GM18867 (cell line): ENCODE measurements around the gene SNN.
A peak's percentile ranks its signal among the peaks of the same experiment; 100 is the strongest.

Source experiments
- ATAC-seq: cut with Tn5 transposase; IDR thresholded peaks from one replicate; pipeline ENCODE4 v1.9.1; 2021; ENCODE audit warnings: mild to moderate bottlenecking, moderate library complexity; ENCODE audit not compliant: unreplicated experiment

SNN gene

DNA sequence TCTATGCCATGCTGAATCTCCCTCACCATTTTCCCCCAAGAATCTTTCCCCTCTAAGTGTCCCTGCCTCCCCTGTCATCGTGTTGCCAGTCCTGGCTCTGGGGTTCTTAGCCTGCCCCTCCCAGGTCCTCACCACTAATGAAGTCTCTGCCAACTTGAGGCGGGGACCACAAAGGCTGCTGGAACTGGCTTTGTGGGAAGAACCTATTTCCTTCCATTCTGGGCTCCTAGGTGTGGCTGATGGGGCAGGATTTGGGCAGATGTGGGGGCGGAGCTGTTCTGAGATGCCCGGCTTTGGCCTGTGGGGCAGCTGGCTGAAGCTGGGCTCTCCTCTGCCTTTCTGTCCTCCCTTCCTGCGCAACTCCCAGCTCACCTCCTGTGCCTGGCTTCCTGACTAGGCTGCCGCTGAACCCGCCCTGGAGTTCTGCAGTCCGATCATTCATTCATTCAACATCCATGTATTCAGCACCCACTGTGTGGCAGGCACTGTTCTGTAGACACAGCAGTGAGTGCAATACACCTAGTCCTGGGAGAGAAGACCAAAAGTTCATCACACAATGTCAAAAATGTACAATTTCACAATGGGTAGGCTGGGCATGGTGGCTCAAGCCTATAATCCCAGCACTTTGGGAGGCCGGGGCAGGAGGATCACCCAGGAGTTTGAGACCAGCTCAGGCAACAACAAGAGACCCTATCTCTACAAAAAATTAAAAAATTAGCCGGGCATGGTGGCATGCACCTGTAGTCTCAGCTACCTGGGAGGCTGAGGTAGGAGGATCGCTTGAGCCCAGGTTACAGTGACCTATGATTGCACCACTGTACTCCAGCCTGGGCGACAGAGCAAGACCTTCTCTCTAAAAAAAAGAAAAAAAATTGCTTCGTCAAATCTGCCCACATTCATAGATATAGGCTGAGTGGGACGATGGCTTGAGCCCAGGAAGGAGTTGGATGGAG lies 1.9 kb upstream of the SNN start:
- ATAC-seq: no peak

DNA sequence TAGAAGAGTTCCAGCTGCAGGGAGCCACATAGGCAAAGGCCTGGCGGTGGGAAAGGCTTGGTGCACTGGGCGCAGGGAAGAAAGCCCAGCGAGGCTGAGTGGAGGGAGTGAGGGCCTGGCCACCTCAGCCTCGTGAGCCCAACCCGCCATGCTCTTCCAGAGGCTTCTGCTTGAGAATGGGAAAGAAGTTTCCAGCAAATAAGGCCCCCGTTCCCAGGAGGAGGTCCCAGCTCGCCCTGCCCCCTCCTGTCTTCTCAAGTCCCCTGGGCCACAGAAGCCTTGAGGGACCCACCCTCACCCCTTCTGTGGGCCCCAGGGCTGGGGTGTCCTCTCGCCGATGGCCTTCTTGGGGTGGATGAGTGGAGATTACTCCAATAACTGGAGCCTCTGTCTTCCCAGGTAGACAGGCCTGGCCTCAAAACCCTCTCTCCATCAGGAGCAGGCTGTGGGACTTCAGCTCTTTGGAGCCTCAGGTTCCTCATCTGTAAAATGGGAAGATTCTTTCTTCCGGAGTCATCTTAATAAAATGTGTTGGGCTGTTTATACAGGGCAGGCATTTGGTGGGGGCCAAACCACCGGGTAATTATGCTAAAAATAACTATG lies 933 bp upstream of the SNN start:
- no peak for ATAC-seq

DNA sequence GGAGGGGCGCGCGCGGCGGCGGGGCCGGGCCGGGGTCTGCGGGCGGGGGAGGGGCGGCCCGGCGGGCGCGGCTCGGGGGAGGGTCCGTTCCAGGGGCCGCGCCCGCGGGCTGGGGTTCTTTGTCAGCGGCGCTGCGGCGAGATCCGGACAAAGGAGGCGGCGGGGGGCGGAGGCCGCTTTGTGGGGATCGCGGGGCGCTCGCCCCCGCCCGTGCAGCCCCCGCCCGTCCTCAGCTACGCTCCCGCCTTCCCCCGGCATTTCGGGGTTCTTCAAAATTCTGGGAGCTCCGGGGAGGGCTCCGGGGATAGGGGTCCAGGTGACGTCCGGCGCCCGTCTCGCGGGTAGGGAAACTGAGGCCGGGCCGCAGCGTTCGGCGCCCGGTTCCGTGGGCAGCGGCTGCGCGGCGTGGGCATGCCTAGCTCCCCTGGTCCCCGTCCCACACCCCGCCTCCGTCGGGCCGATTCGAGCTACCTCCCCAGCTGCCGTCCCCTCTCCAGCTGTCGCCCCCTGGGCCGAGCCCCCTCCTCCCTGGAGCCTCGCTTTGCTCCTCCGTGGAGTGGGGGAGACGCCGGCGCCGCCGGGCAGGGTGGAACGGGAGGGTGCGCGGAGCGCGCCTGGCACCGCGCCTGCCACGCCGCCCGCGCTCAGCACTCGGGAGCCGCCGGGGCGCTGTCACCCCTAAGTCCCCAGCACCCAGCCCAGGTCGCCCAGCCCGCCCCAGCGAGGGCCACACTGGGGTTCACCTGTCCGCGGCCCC lies 546 bp downstream of the SNN start:
- ATAC-seq: no peak

DNA sequence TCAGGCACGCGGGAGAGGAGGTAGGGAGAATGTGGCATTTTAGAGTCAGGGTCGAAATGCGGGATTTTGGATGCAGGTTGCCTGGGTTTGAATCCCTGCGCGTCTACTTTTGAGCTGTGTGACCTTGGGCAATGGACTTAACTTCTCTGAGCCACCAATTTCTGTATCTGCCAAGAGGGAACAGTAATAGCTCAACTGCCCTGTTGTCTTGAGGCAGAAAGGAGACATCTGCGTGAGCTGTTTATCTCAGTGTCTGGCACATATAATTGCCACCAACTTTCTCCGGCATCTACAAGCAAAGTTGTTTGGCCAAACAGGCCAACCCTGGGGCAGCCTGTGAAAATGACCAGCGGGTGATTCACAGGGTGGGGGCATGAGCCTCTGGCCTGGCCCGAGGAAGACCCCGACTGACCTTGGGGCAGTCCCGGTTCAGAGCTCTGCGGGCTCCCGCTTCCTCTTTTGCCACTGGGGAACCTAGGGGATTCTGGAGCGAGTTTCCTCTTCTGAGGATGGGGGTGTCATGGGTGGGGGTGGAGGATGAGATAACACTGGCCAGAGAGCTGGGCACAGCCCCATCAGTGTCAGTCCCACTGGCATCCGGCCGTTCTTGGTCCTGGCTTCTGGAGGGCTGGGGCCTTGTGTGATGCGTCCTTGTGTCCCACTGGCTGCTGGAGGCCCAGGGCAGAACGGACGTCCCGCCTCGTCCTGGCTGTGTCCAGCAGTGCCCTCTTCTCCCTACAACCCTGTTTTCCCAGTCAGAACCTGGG lies 1.3 kb downstream of the SNN start:
- no peak for ATAC-seq

DNA sequence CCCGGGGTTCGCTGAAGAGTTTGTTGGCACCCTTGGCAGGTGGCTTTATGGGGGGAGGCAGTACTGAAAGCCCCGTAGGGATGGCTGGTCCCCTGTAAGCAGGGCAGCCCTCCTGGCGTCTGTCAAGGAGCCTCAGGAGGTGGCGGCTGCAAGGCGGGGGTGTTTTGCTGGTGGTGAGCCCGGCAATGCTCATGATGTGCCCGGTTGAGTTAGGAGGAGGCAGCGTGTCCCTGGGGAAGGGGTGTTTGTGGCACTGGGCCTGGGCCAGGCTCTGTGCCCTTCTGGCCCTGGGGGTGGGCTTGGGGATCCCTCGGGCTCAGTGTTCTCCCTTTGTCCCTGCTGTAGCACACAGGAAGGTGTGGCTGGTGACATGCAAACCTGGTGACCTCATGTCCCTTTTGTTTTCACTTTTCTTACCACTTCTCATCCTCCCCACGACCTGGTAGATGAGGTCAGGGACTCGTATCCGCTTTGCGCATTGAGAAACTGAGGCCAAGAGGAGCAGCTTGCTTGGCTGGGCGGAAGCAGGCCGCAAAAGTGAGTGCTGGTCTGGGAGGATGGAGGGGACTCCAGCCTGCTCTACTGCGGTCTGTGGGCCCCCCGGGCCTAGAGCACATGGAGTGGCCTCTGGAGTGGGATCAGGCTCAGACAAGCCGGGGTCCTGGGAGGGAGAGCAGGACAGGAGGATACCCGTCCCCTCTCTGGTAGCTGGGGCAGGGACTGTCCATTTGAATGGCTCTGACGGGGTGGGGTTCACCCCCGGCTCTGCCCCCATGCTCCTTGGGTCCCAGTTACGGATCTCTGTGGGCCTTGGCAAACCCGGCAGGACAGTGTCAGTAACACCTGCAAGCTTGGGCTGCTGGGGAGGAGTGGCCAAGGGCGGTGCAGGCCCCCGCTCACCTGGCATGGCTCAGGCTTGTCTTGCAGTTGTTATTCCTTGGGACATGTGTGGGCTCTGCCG lies 2.2 kb downstream of the SNN start:
- ATAC-seq: peak; percentile 43

DNA sequence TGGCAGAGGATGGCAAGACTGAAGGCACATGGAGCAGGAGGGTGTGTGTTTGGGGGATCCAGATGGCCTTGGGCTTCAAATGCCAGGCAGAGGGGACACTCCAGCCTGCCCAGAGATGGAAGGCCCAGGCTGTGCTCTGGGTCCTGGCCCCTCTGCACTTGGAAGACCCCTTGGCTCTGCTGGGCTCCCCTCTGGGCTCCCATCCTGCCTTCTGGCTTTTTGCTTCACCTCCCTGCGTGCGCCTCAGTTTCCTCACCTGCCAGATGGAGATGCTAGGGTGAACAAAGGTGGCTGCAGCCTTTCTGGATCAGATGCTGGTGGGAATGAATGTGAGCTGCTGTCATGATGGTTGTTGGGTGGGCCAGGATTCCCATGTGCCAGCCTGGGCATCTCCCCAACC lies 3.0 kb downstream of the SNN start:
- ATAC-seq: no peak

DNA sequence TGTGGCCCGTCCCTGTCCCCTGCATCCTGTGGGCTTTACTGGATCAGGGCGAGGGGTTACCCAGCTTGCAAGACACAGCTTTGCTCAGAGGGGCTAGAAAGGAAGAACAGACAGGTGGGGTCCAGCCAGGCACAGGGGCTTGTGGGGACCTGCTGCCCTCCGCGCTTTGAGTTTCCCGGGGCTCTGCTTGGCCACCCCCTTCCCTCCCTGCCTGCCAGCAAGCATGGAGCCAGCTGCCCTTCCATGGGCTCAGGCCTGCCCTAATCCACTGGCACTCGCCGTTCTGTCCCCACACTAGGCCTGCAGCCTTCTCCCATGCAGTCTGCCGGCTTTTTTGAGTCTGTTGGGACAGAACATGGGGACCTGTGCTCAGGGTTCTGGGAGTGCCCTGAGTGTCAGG lies 3.4 kb downstream of the SNN start:
- no peak for ATAC-seq

DNA sequence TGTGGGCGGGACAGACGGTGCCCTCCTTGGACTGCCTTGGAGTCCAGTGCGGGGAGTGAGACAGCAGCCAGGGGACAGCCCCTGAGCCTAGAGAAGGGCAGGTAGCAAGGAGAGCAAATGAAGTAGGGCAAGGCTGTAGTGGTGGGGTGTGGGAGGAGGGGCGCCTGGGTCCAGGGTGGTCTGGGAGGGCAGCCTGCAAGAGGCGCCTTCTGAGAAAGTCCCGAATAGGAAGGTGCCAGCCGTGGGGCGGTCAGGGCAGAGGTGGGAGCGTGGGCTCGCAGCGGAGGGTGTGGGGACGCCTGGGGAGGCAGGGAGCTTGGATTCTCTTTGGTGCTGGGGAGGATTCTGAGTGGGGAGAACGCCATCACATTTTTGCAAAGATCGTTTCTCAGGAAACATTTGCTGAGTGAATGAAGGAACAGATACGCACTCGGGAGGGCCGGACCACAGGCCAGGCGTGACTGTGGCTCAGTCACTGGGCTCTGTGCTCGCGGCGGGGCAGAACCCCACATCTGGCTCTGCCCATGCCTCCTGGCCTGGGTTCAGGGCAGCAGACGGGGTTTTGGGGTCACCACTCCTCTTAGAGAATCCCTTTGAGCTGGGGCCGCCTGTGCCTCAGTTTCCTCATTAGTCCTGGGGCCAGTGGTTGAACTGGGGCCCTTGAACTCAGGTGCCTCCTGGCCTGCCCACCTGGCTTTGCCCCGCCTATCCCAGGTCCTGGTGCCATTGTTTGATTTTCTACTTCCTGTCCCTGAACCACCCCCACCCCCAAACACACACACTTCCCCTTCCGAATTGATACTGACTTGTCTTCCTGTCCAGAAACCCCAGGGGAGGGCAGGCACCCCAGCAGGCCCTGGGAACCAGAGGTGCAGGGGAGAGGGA lies 4.2 kb downstream of the SNN start:
- no peak for ATAC-seq

DNA sequence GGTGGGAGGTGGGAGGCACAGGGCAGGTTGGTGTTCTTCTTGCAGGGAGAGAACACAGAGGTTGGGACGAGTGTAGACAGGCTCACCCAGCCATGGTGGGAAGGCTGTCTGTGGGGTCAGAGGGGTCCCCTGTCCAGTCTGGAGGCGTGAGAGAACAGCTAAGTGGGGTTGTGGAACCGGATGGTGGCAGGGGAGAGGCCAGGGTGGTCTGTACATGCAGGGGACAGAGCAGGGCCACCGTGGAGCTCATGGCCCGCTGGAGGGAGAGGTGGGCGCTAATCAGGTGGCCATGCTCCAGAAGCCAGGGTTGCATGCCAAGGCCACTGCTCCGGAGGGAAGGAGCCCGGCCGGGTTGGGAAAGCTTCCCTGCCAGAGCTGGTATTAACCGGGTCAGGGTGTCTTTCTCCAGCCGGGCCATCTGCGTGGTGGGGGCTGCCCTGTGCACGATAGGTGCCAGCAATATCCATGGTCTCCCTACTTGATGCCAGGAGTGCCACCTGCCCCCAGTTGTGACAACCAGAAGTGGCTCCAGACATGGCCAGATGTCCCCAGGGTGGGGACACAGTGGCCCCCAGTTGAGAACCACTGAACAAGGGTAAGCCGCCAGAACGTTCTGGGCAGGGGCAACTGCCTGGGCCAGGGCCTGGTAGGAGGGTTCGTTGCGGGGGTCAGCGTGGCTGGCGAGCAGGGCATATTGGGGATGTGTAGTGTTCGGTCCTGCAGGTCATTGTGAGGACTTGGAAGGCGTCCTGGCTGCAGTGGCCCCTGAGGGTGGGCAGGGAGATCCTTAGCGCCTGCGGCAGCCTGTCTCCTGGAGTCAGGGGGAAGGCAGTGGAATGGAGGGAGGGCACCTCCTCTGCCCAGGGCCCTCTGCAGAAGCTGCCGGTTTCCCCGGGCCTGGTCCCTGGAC lies 5.1 kb downstream of the SNN start:
- no peak for ATAC-seq

DNA sequence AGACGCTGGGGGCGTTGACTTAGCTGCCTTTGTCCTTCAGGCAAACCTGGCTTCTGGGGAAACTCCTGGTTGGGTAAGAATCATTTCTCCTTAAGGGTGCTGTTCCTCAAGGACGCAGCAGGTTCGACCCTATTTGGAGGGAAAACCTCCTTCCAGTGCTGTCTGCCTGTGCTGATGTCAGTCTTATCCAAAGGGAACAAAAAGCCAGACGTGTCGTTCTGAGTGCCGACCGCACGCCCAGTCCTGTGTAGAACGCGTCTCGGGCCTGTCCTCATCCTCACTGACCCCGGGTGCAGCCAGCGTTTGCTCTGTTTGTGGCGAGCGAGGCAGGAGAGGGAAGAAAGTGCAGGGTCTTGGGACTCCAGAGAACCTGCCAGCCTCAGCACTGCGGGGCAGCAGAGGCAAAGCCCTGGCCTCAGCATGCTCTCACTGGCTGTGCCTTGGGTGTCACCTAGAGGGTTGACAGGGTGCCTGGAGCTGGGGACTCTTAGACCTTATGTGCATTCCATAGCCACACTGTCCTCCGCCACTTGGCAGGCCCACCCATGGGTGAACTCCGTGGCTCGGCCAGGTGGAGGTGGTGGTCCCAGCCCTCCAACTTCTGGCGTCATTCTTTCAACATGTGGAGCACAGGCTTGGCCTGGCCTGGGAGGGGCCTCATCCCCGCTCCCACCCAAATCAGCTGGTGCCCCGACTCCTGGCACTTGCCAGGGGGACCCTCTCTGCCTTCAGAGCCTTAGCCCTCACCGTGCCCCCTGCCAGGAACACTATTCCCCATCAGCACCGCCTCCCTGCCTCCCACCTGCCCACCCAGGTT lies 6.0 kb downstream of the SNN start:
- no peak for ATAC-seq

DNA sequence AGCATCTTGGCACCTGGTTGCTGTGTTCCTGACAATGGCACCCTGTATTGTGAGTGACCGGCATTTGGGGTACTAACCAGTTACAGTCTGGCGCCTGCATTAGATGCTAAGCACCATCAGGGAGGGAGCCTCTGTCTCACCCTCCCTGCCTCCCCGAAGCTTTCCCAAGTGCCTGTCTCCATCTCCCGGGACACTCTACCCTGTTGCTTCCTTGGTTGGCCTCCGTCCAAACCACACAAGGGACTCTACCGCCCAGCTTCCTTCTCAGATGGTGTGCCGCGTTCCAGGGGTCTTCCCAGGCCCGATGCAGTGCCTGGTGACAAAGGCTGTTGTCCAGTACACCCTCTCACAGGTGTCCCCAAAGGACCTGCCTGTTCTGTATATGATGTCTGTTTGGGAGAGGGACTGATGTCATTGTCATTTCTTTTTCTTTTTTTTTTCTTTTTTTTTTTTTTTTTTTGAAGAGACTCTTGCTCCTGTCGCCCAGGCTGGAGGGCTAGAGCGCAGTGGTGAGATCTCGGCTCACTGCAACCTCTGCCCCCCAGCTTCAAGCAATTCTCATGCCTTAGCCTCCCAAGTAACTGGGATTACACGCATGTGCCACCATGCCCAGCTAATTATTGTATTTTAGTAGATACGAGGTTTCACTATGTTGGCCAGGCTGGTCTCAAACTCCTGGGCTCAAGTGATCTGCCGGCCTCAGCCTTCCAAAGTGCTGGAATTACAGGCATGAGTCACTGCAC lies 6.7 kb downstream of the SNN start:
- no peak for ATAC-seq

DNA sequence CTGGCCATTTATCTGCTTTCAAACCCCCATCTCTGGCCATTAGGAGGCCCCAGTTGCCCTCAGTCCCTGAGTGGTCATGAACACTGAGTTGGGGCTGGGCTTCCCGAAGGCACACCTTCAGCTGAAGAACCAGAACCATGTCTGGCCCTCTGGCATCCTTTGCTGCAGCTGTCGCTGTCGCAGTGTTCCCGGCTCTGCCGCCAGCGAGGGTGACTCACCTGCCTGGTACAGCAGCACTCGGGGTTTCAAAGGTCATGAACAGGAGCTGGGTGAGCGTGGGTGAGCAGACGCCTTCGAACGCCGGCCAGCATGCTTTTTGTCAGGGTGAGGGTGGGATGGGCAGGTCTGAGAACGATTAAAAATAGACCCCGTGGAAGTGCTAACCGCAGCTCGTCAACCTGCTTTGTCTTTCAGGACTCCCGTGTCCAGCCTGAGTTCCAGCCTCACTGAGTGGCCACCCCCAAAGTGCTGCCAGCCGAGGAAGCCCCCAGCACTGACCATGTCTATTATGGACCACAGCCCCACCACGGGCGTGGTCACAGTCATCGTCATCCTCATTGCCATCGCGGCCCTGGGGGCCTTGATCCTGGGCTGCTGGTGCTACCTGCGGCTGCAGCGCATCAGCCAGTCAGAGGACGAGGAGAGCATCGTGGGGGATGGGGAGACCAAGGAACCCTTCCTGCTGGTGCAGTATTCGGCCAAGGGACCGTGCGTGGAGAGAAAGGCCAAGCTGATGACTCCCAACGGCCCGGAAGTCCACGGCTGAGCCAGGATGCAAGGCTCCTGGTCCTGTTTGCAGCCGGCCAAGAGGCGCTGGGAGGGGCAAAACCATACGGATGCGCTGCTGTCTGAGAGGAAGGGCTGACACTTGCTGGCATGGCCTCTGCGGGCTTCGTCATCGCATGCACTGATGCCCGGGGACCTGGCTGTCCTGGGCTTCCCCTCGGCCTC lies 7.6 kb downstream of the SNN start:
- no peak for ATAC-seq

DNA sequence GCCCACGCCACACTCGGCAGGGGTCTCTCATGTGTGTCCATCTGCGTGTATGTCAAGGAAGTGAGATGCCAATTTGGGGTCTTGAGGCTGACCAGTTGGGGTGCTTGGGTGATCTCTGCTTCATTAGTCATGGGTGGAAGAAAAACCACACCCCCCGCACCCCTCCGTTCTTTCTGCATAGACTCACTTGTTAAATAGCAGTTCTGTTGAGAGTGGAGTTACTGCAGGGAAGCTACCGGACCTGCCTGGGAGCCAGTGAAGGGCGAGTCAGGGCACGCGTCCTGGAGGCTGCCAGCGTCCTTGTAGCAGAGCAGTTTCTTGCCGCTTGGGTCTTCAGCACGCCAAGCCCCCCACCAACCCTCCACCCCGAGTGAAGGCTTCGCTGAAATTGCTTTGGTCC lies 8.5 kb downstream of the SNN start:
- ATAC-seq: no peak

DNA sequence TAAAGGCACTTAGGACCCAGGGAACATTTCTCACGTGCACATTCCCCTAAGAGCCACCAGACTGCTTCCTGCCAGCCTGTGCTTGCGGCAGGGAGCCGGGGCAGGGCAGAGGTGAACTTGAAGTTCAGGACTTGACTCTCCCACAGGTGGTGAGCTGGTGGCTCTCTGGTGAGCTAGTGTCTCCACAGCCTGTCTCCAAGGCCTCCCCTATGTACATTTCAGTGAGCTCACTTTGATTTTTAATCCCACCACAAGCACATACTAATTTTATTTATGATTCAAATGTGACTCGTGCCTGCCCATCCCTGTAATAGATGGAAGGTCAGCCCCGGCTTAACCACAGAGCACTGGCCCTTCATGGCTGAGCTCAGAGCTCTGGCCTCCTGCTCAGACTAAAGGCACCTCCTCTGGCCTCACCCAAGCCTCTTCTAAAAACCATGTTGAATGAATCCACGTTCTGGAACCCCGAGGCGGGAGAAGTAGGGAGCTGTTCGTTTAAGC lies 9.2 kb downstream of the SNN start:
- no peak for ATAC-seq
